Measurements from ENCODE around the gene THUMPD3.

GRCh38 chr3:9361691-9362388, 1.0 kb upstream of the THUMPD3 start:
- no peak for TF ChIP-seq POLR2A (IDR thresholded peaks at IDR 0.05; ENCODE audit: low read length)
- no peak for TF ChIP-seq GATA1 (IDR thresholded peaks at IDR 0.05; ENCODE audit: low read depth, low read length)

Measured in erythroblast (primary cell).